T-helper 22 cell (primary cell): ENCODE results near the gene TMEM178B.

ENCODE experiments used
- DNase-seq: peaks from one replicate; pipeline ENCODE4 v3.0.0-alpha.2; 2020; ENCODE audit warnings: low read depth

TMEM178B gene

DNA sequence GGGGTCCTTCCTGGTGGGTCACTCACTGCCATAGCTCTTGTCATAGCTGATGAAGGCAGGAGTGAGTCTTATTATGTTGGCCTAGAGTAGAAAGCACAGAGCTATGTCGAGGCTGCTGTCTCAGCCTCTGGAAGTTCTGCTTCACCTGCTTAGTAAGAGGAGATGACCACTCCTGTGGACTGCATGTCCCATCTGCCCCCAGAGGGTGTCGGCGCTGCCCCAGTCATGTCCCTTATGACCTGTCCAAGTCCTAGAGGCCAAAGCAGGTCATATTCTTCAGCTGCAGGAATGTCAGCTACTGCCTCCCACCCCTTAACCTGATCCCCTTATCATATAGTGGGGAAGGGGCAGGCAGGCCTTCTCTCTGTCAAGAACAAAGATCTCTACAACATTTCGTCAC lies 405.0 kb downstream of the TMEM178B start:
- DNase-seq: no peak

- no peak for DNase-seq
Observed at GRCh38 chr7:141480953-141481352, 407.1 kb downstream of the TMEM178B start.

DNA sequence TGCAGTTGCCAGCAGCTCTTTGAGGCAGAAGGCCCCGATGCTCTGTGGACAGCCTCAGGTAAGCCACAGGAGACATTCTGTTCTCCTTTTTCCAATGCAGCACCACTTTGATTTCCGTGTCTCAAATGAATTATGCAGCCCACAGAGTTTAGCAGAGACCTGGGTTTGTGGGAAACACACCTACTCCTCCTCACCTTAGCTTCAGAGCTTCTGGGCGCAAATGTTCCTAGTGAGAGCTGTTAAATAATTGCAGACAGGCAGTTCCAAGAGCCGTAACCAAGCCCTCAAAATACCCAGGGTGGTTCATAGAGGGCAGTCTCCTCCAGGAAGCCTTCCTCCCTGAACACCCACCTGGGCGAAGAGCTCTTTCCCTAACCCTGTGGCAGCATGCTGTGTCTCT lies 408.1 kb downstream of the TMEM178B start:
- no peak for DNase-seq

GRCh38 chr7:141483044-141483443 lies 409.2 kb downstream of the TMEM178B start:
- no peak for DNase-seq

DNA sequence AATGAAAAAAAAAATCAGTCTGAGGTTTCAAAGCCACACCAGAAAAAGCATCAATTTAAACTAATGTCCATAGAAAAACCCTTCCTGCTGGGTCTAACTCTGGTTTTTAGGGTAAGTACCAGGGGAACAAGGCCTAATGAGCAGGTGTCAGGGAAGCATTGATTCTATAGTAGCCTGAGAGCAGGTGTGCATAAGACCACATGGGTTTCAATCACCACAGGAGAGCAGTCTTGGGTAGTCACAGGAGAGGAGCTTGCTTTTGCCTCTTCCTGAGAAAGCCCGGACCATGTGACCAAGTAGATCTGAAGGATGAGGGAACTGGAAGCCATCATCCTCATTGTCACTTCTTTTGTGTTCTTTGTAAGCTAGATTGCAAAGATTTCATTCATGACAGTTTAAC lies 411.0 kb downstream of the TMEM178B start:
- no peak for DNase-seq

- DNase-seq: no peak
Observed at GRCh38 chr7:141486959-141487358, 413.1 kb downstream of the TMEM178B start.

- DNase-seq: no peak
Observed at GRCh38 chr7:141490474-141490873, 416.6 kb downstream of the TMEM178B start.

- no peak for DNase-seq
Observed at GRCh38 chr7:141495057-141495456, 421.2 kb downstream of the TMEM178B start.

DNA sequence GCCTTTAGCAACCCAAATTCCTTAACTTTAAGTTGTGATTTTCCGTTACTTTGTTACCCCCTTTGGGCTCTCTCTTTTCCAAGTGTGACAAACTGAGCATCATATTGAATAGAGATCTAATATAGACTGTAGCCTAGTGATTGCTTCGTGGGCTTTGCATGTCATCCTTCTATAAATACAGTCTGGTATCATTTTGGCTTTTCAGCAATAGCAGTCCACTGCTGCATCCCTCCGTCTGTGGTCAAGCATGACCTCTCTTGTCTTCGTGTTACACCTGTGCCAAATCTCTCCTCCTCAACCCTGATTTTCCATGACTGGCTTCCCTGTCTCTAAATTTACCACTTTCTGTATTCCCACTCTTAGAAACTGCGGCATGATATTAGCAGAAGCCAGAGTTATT lies 423.5 kb downstream of the TMEM178B start:
- DNase-seq: no peak

DNA sequence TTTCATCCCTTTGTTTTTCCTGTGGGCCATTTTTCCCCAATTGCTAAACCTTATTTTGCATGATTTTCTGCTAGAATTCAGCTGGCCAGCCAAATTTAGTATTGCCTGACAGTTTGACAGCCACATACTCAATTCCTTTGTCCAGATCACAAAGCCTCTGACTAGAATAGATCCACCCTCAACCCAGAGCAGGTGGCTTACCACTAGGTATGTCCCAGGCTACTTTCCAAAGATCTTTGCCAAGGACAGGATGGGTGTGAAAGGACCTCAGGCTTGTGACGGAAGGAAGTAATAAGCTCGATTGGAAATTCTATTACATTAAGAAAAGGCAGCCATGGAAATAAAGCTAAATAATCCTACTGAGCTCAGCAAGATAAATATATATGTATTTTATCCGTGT lies 426.7 kb downstream of the TMEM178B start:
- DNase-seq: no peak

DNA sequence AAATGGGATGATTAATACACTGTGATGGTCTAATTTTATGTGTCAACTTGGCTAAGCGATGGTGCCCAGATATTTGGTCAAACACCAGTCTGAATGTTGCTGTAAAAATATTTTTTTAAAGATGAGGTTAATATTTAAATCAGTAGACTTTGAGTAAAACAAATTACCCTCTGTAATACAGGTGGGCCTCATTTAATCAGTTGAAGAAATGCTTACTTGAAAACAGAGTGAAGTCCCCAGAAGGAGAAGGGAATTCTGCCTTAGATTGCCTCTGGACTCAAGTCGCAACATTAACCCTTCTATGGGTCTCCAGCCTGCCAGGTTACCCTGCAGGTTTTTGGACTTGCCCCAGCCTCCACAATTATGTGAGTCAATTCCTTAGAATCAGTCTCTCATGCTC lies 427.6 kb downstream of the TMEM178B start:
- DNase-seq: no peak

- DNase-seq: no peak
Observed at GRCh38 chr7:141511316-141511675, 437.4 kb downstream of the TMEM178B start.

DNA sequence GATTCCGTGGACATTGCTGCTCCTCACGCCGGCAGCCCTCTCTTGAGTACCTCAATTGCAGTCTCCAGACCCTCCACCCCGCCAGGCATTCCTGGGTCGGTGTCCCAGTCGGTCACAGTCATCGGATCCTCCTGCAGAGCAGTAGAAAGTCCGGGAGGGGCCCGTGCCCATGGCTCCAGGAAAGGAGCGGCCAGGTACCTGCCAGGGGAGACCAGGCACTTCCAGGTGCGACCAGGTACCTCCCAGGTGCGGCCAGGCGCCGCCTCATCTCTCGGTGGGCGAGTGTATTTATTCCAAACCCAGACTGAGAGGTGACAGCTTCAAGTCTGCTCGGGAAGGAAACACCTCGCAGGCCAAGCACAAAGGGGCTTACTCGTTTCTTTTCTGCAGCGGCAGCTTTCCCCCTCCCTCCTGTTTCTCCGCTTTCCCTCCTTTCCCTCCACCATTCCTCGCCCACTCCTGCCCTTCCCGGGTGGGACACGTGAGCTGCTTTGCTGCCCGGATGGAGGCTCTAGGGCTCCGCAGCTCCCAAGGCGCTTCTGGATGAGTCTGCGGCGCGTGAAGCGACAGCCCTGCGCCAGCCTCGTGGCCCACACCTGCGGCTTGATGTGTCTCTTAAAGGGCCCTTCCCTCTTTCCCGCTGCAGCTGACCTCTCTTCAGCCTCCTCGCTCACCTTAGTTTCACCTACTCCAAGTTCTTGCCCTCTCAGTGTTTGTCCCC lies 438.0 kb downstream of the TMEM178B start:
- DNase-seq: no peak

- DNase-seq: no peak
Observed at GRCh38 chr7:141512597-141512996, 438.7 kb downstream of the TMEM178B start.

DNA sequence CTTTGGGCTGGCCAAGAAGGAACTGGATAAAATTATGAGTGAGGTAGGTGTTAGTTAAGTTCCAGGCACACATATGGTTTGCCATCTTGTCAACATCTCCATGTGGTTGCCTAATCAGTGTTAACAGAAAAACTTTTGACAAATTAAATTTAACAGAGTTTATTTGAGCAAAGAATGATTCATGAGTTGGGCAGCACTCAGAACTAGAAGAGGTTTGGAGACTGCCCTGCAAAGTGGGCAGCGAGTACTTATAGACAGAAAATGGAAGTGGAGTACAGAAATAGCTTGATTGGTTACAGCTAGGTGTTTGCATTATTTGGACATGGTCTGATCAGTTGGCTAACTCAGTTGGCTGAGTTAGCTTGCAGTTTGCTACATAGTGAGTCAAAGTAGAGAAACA lies 439.9 kb downstream of the TMEM178B start:
- DNase-seq: no peak

- no peak for DNase-seq
Observed at GRCh38 chr7:141515941-141516340, 442.1 kb downstream of the TMEM178B start.

DNA sequence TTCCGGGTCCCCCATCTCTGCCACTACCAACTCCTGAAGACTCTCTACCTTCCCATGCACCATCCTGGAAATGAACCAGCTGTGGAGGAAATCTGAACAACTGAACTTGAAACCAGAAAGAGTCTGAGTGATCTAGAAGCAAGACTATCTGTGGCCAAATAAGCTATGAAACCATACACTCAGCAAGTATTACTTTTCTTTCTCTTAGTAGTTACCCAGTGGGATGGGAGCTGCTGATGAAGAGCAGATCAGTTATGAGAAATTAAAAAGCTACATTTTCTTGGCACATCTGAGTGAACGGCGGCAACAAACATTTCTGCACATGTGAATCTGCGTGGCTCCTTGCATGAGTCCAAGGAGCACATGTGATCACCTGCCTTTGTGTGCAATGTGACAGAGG lies 445.8 kb downstream of the TMEM178B start:
- no peak for DNase-seq

DNA sequence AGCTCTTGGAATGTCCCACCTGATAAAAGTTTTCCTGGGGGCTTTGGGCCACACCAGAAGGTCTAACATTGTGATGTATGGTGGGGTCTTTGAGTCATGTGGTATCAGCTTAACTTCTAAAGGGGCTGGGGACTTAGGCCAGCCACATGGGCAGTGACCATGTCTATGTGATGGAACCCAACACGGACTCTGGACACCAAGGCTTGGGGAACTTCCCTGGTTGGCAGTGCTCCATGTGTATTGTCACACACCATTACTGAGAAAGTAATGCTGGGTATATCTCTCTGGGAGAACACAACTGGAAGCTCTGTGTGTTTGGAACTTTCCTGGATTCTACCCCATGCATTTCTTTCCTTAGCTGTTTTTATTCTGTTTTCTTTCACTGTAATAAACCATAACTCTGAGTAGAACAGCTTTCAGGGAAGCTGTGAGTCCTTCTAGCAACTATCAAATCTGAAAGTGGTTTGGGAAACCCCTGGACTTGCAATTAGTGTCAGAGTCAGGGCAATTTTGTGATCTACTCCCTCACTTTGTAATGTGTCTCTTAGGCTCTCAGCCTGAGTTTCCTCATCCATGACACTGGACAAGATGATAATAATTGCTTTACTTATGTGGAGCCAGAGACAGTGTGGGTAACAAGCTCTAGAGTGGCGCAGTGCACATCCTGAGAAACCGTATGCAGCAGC lies 448.9 kb downstream of the TMEM178B start:
- no peak for DNase-seq

DNA sequence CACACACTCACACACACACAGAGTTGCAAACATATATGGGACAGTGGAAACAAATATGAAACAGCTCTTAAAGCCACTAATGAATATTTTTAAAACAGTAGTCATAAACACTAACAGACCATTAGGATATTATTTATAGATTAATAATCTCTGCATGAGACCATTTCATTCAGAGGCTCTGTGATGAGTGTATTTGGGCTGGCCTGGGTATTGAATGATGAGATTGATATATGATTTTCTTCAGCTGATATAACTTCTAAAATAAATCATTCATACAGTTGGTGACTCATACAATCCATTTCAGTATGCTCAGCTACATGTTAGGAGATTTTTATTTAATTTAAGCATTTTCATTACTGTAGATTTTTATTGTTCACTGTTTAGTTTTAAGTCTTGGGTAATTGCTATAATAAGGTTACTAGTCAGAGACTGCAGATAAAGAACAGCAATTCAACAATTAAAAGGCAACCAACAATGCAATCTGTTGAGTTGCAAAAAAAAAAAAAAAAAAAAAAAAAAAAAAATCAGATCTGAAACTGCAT lies 452.2 kb downstream of the TMEM178B start:
- no peak for DNase-seq

DNA sequence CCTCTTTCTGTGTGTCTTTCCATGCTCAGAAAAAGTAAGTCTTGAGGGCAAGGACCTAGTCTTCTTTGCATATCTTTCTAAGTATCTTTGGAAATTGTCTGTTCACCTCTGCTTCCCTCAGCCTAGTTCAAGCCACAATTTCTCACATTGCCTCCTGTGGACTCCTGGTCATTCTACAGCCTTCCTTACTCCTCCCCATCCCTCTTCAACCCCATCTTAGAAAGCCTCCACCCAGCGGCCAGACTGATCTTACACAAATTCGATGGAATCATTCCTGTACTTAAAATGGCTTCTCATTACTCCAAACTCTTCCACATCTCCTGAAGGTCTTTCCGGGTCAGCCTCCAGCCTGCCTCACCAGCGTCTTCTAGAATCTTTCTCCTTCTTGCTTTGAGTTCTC lies 453.2 kb downstream of the TMEM178B start:
- no peak for DNase-seq

DNA sequence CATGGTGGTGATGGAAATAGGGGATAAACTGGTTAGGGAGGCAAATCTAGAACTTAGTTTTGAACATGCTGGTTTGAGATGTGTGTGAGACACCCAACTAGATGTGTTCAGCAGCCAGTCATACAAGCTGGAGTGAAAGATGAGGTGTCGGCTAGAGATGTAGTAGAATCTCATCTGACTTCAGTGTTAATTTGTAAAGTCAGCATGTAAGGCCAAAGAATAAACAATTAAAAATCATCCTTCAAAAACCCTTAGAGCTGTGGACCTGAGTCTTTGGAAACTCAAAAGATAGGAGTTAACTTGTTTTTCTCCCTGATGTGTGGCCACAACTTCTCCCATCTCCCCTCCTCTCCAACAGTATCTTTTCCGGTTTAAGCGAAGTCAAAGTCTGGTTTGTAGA lies 454.5 kb downstream of the TMEM178B start:
- no peak for DNase-seq
